Activated T-helper 17 cell treated with anti-CD3 and anti-CD28 coated beads, Interleukin-2, amount 50 U/mL, for 72 hours (primary cell): ENCODE results near the gene SRD5A1. TPM values are rescaled to one million over a fixed set of nuclear protein-coding genes. Genes with fewer than 3 reads are reported as not detected.

Source experiments
- ATAC-seq: fragments of 150-1000 bp; cut with Tn5 transposase; replicated peaks from 2 replicates; pipeline ENCODE4 v1.10.0; 2021; ENCODE audit warnings: mild to moderate bottlenecking, moderate library complexity
- H3K27ac Mint-ChIP-seq: one replicate; pipeline ENCODE4 v1.8.0; 2022; ENCODE audit warnings: mixed read lengths
- H3K27me3 Mint-ChIP-seq: one replicate; pipeline ENCODE4 v1.8.0; 2022; ENCODE audit warnings: mixed read lengths
- H3K36me3 Mint-ChIP-seq: one replicate; pipeline ENCODE4 v1.8.0; 2022; ENCODE audit warnings: low read depth, mild to moderate bottlenecking, mixed read lengths
- H3K4me1 Mint-ChIP-seq: one replicate; pipeline ENCODE4 v1.8.0; 2022; ENCODE audit warnings: mixed read lengths
- H3K4me3 Mint-ChIP-seq: one replicate; pipeline ENCODE4 v1.8.0; 2022; ENCODE audit warnings: mild to moderate bottlenecking, mixed read lengths
- H3K9me3 Mint-ChIP-seq: one replicate; pipeline ENCODE4 v1.8.0; 2022; ENCODE audit warnings: mixed read lengths
- total RNA-seq, 2 donors: library from RNA; stranded (reverse); gene quantifications; one replicate each; pipeline ENCODE4 v1.2.3, GENCODE V29; 2022

SRD5A1 gene, protein sequence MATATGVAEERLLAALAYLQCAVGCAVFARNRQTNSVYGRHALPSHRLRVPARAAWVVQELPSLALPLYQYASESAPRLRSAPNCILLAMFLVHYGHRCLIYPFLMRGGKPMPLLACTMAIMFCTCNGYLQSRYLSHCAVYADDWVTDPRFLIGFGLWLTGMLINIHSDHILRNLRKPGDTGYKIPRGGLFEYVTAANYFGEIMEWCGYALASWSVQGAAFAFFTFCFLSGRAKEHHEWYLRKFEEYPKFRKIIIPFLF
- total RNA-seq = 1 to 10 TPM; 8.3 to 10.0 TPM

DNA sequence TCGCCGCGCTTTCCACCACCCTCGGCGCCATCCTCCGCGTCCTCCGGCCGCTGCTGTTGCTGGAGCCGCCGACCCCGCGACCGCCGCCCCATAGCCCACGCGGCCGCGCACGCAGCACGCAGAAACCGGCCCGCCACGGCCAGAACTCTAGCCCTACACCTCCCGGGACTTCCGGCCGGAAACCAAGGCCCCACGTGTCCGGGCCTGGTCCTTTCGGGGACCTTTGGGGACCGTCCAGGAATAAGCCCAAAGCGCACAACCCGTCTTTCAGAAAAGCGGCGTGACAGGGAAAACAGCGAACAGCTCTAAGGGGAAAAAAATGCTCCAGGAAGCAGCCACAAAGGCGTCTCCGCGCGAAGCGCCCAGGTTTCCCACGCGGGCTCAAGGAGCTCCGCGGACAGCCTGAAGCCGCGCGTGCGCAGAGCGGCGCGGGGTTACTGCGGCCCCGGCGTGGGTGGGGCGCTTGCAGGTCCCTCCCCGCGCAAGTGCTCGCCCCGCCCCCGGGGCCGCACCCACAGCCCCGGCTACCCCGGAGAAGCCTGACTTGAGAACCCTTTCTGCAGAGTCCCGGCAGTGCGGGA lies at the start of gene SRD5A1, which contains the start of gene NSUN2:
TSS of gene SRD5A1 (plus strand) at position 553 of the 581 bp plus-strand sequence. CDS start 137 bp downstream, outside the sequence.
TSS of gene NSUN2 (minus strand) at position 157 of the 581 bp plus-strand sequence. CDS start at position 92, 65 bp downstream.
- Mint-ChIP-seq H3K9me3 (no peaks in the 10 kb centered on the region), H3K36me3 (peaks cover 51% of the 10 kb centered on the region), H3K4me1 (peaks cover 26% of the 10 kb centered on the region), H3K4me3 (peak within 1 kb of the TSS; percentile 100), H3K27me3 (no peaks in the 10 kb centered on the region), H3K27ac (peak within 1 kb of the TSS; percentile 97)
- peak; percentile 89 for ATAC-seq

DNA sequence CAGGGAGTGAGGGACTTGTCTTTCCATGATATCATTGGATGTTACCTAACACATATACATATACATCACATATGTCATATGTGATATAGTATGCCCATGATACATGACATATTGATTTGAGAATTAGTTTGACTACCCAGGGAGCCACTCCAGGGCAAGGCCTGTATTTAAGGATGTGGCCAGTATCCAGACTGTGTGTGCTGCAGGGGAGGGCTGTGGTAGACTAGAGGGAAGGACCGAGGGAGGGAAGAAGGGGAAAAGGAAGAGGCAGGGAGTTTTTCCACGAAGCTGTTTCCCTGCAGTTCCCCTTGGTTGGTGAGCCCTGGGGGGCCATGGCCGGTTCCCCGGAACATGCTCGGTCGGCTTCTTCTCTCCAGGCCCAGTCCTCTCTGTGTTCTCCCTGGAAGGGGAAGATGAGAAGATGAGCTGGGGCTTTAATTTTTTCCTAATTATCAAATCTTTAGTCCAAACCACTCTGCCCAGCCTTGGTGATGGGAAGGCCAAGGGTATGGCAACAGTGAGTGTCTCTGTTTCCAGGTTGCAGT lies 49.1 kb upstream of the SRD5A1 start:
- no peak overlapping the region for H3K27ac Mint-ChIP-seq
- H3K36me3 Mint-ChIP-seq = no peaks in the 10 kb centered on the region
- no peak for ATAC-seq
- H3K4me1 Mint-ChIP-seq = no peaks in the 10 kb centered on the region
- H3K27me3 Mint-ChIP-seq = peaks cover 44% of the 10 kb centered on the region
- no peak overlapping the region for H3K4me3 Mint-ChIP-seq
- H3K9me3 Mint-ChIP-seq = no peaks in the 10 kb centered on the region

DNA sequence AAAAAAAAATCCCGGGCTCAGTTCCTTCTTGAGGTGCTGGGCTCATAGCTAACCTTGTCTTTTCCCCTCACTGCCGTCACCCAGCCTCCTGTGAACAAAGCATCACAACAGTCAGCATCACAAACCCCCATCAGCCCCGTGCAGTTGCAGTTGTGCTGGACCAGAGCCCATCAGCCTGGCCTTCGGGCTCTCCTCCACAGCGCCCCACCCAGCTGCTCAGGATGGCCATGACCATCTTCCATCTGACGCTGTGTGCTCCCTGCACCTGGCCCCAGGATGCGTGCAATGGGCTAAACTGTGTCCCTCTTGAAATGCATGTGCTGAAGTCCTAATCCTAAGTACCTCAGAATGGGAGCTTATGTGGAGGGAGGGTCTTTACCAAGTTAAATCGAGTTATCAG lies 48.5 kb upstream of the SRD5A1 start:
- no peak overlapping the region for H3K27ac Mint-ChIP-seq
- ATAC-seq = no peak
- no peaks in the 10 kb centered on the region for H3K4me1 Mint-ChIP-seq
- H3K36me3 Mint-ChIP-seq = no peaks in the 10 kb centered on the region
- H3K9me3 Mint-ChIP-seq = no peaks in the 10 kb centered on the region
- no peak overlapping the region for H3K4me3 Mint-ChIP-seq
- H3K27me3 Mint-ChIP-seq = peaks cover 44% of the 10 kb centered on the region

DNA sequence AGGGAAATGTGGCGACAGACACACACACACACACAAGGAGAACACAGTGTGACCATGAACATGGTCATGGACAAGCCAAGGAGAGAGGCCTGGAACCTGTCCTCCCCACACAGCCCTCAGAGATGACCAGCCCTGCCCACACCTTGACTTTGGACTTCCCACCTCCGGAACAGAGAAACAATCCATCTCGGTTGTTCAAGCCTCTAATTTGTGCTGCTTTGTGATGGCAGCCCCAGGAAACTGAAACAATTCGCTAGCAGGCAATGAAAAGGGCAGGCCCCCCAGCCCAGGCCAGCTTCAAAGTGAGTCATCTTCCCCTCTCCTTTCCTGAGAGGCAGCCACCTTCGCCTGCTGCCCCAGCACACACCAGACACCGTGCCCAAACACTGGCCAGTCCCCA lies 48.1 kb upstream of the SRD5A1 start:
- Mint-ChIP-seq H3K27ac (no peak overlapping the region), H3K36me3 (no peaks in the 10 kb centered on the region), H3K27me3 (peaks cover 44% of the 10 kb centered on the region), H3K4me1 (no peaks in the 10 kb centered on the region), H3K9me3 (no peaks in the 10 kb centered on the region), H3K4me3 (no peak overlapping the region)
- ATAC-seq = no peak

DNA sequence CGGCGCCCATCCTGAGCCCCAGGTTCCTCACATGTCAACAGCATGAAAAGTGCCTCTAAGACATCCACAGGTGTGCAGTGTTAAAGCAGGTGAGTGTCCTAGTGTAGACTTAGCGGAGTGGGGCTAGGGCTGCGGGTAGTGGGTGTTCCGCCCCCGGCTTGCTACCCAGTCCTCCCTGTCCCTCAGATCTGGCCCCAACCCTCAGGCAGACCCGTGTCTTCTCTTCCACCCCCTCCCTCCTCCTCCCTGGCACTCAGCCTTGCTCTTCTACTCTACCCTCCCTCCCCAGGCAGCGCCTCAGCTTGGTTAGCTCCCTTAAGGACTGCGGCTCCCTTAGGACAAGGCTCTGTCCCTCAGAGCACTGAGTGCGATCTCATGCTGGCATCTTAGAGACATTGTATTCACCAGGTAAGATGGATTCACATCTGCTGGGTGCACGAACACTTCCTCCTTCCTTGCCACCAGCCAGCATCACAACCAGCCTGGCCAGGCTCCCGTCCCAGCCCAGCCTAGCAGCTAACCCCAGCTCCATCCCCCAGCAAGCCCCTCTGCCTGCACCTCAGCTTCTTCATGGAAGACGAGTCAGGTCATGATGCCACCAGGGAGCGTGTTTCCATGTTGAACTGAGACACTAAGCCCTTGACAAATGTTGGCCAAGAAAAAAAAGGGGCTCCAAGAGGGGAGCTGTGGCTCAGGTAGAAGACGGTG lies 47.1 kb upstream of the SRD5A1 start:
- no peaks in the 10 kb centered on the region for H3K9me3 Mint-ChIP-seq
- no peak overlapping the region for H3K27ac Mint-ChIP-seq
- H3K36me3 Mint-ChIP-seq = no peaks in the 10 kb centered on the region
- no peak overlapping the region for H3K4me3 Mint-ChIP-seq
- peaks cover 36% of the 10 kb centered on the region for H3K27me3 Mint-ChIP-seq
- no peak for ATAC-seq
- H3K4me1 Mint-ChIP-seq = no peaks in the 10 kb centered on the region

DNA sequence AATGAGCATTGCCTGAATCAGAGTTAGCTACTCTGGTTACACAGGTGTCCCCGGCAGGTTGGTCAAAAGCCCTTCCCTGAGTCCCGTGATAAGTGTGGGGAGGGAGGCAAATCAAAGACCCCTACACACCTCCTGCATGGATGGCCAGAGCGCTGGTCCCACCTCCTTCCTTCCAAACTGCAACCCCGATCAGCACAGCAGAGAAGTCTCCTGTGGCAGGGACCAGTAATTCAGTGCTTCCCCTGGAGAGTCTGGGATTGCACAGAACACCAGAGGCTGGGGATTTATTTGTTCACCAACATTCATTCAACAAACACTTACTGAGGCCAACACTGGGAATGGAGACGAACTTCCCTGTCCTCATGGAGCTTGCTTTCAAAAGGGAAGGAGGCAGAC lies 46.6 kb upstream of the SRD5A1 start:
- Mint-ChIP-seq H3K27me3 (peaks cover 32% of the 10 kb centered on the region), H3K9me3 (no peaks in the 10 kb centered on the region)

DNA sequence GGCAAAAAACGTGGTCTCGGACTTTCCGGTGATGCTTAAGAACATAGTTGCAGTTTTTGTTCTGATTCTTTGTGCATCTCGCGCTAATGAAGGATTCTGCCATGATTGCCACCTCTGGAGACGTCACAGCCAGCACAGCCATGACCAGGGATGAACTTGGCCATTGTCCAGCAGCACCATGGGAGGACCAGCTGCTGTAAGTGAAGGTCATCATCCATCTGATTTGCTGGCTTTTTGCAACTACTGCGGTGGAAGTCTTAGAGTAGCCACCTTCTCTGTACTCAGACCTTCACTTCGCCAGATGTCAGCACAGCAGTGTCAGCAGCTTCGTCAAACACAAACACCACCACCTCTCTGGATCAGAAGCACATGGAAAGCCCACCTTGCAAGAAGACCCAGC lies 46.1 kb upstream of the SRD5A1 start:
- H3K27me3 Mint-ChIP-seq = peaks cover 32% of the 10 kb centered on the region
- ATAC-seq = no peak
- H3K36me3 Mint-ChIP-seq = no peaks in the 10 kb centered on the region
- no peaks in the 10 kb centered on the region for H3K4me1 Mint-ChIP-seq
- no peak overlapping the region for H3K27ac Mint-ChIP-seq
- no peaks in the 10 kb centered on the region for H3K9me3 Mint-ChIP-seq
- H3K4me3 Mint-ChIP-seq = no peak overlapping the region

More for the DNA sequence above, 46.6 kb upstream of the SRD5A1 start:
- no peak for ATAC-seq
- no peaks in the 10 kb centered on the region for H3K4me1 Mint-ChIP-seq
- H3K36me3 Mint-ChIP-seq = no peaks in the 10 kb centered on the region
- H3K4me3 Mint-ChIP-seq = no peak overlapping the region
- H3K27ac Mint-ChIP-seq = no peak overlapping the region

DNA sequence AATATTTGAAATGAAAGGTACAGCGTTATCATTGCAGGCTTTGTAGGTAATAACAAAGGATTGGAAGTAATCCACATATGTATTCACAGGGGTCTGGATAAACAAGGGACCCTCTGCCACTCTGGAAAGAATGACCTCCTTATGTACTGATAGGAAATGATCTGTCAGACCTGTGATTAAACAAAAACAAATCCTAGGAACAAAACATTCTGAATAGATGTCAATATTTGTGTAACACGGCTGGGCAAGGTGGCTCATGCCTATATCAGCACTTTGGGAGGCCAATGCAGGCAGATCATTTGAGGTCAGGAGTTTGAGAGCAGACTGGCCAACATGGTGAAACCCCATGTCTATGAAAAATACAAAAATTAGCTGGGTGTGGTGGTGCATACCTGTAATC lies 42.7 kb upstream of the SRD5A1 start:
- Mint-ChIP-seq H3K4me3 (no peak overlapping the region), H3K27me3 (peaks cover 13% of the 10 kb centered on the region)
- ATAC-seq = no peak

DNA sequence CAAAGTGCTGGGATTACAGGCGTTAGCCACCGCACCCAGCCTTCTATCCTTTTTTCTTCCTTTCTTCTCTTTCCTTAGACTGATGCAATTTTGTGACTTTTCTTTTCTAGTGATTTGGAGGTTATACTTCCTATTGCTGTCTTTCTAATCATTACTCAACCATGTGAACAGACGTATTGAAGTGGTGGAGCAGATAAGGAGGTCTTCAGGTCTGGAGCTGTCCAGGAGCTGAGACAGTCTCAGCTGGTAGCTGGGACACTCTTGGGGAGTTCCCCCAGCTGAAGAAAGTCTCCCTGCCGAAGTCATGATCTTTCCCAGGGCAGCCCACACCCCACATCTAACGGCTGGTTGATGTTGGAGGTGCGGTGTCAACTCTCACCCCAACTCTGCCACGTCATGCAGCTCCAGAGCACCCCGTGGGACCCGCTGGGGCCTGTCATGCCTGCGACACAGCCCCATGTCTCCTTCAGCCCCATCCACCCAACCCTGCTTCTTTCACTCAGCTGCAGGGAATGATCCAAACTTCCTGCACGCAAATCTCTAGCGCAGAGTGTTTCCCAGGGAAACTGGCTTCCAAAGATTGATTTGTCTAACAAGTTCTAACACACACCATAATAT lies 41.5 kb upstream of the SRD5A1 start:
- H3K4me3 Mint-ChIP-seq = no peak overlapping the region
- no peak overlapping the region for H3K27ac Mint-ChIP-seq
- no peaks in the 10 kb centered on the region for H3K9me3 Mint-ChIP-seq
- H3K4me1 Mint-ChIP-seq = no peaks in the 10 kb centered on the region
- peaks cover 5% of the 10 kb centered on the region for H3K27me3 Mint-ChIP-seq
- no peak for ATAC-seq
- peaks cover 6% of the 10 kb centered on the region for H3K36me3 Mint-ChIP-seq

More for the DNA sequence above, 42.7 kb upstream of the SRD5A1 start:
- Mint-ChIP-seq H3K9me3 (no peaks in the 10 kb centered on the region), H3K4me1 (no peaks in the 10 kb centered on the region), H3K36me3 (no peaks in the 10 kb centered on the region), H3K27ac (no peak overlapping the region)

DNA sequence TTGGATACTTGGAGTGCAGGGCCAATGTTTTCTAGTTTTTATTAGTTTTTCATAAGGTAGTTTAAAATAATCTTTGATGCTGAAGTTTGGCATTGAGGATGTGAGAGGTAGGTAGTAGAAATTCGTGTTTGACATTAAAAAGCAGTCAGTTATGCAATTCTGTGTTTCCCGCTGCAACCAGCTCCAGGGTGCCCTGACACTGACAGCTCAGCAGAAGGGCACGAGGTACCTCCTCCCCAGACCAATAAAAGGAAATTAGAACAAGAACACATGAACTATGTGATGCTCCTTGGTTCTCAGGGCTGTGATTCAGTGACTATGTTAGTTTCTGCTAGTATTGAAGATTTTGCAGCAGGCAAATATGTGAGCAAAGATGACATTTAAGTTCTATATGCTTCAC lies 40.6 kb upstream of the SRD5A1 start:
- Mint-ChIP-seq H3K27me3 (peaks cover 5% of the 10 kb centered on the region), H3K4me3 (no peak overlapping the region), H3K27ac (no peak overlapping the region), H3K9me3 (no peaks in the 10 kb centered on the region), H3K4me1 (no peaks in the 10 kb centered on the region), H3K36me3 (peaks cover 14% of the 10 kb centered on the region)
- no peak for ATAC-seq

DNA sequence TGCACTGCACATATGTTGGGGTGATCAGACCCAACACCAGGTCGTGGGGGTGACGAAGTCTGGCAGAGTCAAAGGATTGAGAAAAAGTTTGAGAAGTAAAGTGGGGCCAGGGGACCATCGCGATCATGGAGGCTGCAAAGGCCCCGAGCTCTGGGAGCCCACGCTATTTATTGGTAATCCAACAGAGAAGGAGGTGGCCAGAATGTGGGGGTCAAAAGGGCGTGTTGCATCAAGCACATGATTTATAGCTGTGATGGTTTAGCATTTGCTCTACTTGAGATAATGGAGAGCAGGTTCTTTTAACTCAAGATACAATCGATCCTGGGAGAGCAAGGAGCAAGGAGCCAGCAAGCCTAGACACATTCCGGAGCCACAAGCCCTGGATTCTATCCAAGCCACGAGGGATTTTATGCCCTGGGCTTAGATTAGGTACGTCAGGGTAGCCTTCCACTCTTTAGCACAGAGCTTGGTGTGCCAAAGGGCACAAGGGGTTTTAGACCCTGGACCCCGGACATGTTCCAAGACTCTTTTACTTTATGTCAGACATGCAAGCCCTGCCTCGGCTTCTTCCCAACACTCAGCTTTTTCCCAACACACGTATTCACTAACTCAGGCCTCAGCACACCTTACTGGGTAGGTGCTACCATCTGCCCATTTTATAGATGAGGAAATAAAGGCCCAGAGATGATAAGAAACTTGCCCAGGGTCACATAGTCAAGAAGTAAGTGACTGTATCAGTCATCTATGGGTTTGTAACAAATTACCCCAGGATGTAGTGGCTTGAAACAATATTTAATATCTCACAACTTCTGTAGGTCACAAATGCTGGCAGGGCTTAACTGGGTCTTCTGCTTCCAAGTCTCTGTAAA lies 39.9 kb upstream of the SRD5A1 start:
- Mint-ChIP-seq H3K9me3 (no peaks in the 10 kb centered on the region), H3K4me1 (no peaks in the 10 kb centered on the region), H3K36me3 (peaks cover 22% of the 10 kb centered on the region), H3K27me3 (peaks cover 5% of the 10 kb centered on the region), H3K27ac (no peak overlapping the region), H3K4me3 (no peak overlapping the region)
- no peak for ATAC-seq

DNA sequence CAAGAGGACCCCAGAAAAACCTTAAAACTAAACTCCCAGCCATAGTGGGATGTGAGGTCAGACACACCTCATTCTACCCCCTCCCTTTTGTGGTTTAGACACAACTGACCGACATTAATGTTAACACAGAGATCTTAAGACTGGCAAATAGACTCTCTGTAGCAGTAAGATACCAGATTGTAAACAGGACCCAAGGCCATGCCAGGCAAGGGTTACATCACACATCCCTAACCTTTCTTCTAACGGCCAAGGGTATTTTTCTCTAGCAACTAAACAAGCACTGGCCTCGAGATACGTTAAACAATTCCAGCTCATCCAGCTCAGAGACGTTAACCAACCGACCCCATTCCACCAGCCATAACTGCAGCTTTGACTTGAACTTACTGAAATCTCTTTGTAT lies 39.2 kb upstream of the SRD5A1 start:
- peaks cover 5% of the 10 kb centered on the region for H3K27me3 Mint-ChIP-seq
- peaks cover 29% of the 10 kb centered on the region for H3K36me3 Mint-ChIP-seq
- H3K9me3 Mint-ChIP-seq = no peaks in the 10 kb centered on the region
- H3K4me1 Mint-ChIP-seq = no peaks in the 10 kb centered on the region
- no peak for ATAC-seq
- H3K27ac Mint-ChIP-seq = no peak overlapping the region
- H3K4me3 Mint-ChIP-seq = no peak overlapping the region

DNA sequence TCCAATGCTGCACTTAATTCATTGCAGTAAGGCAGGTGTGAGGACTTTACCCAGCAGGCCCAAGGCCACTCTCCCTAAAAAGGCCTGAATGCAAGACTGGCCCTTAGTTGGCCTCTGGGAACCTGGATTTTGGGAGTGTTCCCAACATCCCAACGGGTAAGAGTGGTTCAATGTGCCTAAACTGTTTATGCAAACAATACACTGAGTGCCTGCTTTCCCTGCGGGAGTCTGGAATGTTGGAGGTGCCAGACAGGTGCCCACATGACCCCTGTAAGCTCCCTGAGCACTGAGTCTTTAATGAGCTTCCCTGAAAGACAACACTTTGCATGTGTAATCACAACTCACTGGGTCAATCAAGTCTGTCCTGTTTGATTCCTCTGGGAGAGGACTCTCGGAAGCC lies 37.8 kb upstream of the SRD5A1 start:
- peaks cover 42% of the 10 kb centered on the region for H3K36me3 Mint-ChIP-seq
- no peaks in the 10 kb centered on the region for H3K9me3 Mint-ChIP-seq
- no peak for ATAC-seq
- no peak overlapping the region for H3K4me3 Mint-ChIP-seq
- H3K27ac Mint-ChIP-seq = no peak overlapping the region
- no peaks in the 10 kb centered on the region for H3K4me1 Mint-ChIP-seq
- H3K27me3 Mint-ChIP-seq = no peaks in the 10 kb centered on the region

DNA sequence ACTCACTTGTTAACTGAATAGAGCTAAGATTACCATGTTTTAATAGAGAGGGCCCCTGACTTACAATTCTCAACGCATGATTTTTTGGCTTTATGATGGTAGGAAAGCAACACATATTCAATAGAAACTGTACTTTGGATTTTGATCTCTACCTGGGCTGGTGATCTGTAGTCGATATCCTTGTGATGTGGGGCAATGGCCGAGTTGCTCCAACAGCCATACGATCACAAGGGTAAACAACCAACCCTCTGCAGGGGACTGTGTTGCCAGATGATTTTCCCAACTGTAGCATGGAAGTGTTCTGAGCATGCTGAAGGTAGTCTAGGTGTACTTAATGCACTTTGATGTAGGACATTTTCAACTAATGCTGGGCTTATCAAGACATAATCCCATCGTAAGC lies 36.9 kb upstream of the SRD5A1 start:
- Mint-ChIP-seq H3K9me3 (no peaks in the 10 kb centered on the region), H3K27ac (no peak overlapping the region), H3K4me3 (no peak overlapping the region), H3K4me1 (no peaks in the 10 kb centered on the region), H3K27me3 (no peaks in the 10 kb centered on the region), H3K36me3 (peaks cover 52% of the 10 kb centered on the region)
- ATAC-seq = no peak
